HUES48 (cell line): ENCODE measurements around the gene MYO5B.

Experiments used
- H3K27ac ChIP-seq: one replicate; pipeline ENCODE4 v1.7.0; 2013; ENCODE audit warnings: low read depth, low read length, inconsistent platforms
- H3K27me3 ChIP-seq: 2 replicates; pipeline ENCODE4 v1.6.1; 2013; ENCODE audit warnings: mild to moderate bottlenecking, low read length; ENCODE audit not compliant: control insufficient read depth, insufficient read depth
- H3K36me3 ChIP-seq: 2 replicates; pipeline ENCODE4 v1.6.1; 2013; ENCODE audit warnings: low read length; ENCODE audit not compliant: control insufficient read depth, insufficient read depth
- H3K4me1 ChIP-seq: 2 replicates; pipeline ENCODE4 v1.6.1; 2013; ENCODE audit warnings: mild to moderate bottlenecking, low read length; ENCODE audit not compliant: control insufficient read depth, insufficient read depth
- H3K4me3 ChIP-seq: 2 replicates; pipeline ENCODE4 v1.5.1; 2013; ENCODE audit warnings: mild to moderate bottlenecking, low read depth, low read length
- H3K9ac ChIP-seq: 2 replicates; pipeline ENCODE4 v1.6.1; 2013; ENCODE audit warnings: mild to moderate bottlenecking, low read depth, low read length, moderate library complexity
- H3K9me3 ChIP-seq: 2 replicates; pipeline ENCODE4 v1.6.1; 2013; ENCODE audit warnings: low read length; ENCODE audit not compliant: control insufficient read depth, insufficient read depth

The MYO5B gene

GRCh38 chr18:50188652-50189051 is 6.3 kb downstream of the MYO5B start:
- Histone ChIP-seq H3K9me3 (no peaks in the 10 kb centered on the region), H3K4me3 (no peak overlapping the region), H3K4me1 (0 out of 2 replicates have a peak, but pooled peaks cover 5% of the 10 kb centered on the region), H3K27me3 (peaks cover 30% of the 10 kb centered on the region), H3K27ac (no peak overlapping the region), H3K9ac (no peak overlapping the region), H3K36me3 (no peaks in the 10 kb centered on the region)

- Histone ChIP-seq H3K4me3 (no peak overlapping the region), H3K27ac (no peak overlapping the region), H3K27me3 (peaks cover 20% of the 10 kb centered on the region), H3K4me1 (peaks cover 3% of the 10 kb centered on the region; the same call in 1 of the 2 replicates), H3K36me3 (no peaks in the 10 kb centered on the region), H3K9me3 (no peaks in the 10 kb centered on the region), H3K9ac (no peak overlapping the region)
These were observed 7.3 kb downstream of the MYO5B start for GRCh38 chr18:50187659-50188058.

- H3K36me3 ChIP-seq = no peaks in the 10 kb centered on the region
- H3K9ac ChIP-seq = no peak overlapping the region
- H3K27ac ChIP-seq = no peak overlapping the region
- H3K4me1 ChIP-seq = peaks cover 3% of the 10 kb centered on the region; the same call in 1 of the 2 replicates
- no peak overlapping the region for H3K4me3 ChIP-seq
- H3K9me3 ChIP-seq = no peaks in the 10 kb centered on the region
- peaks cover 8% of the 10 kb centered on the region for H3K27me3 ChIP-seq
These were observed 8.6 kb downstream of the MYO5B start for GRCh38 chr18:50186385-50186784.

GRCh38 chr18:50183556-50183955 is 11.4 kb downstream of the MYO5B start:
- no peaks in the 10 kb centered on the region for H3K27me3 ChIP-seq
- H3K4me3 ChIP-seq = no peak overlapping the region
- H3K9me3 ChIP-seq = no peaks in the 10 kb centered on the region
- H3K36me3 ChIP-seq = no peaks in the 10 kb centered on the region
- H3K27ac ChIP-seq = no peak overlapping the region
- peaks cover 3% of the 10 kb centered on the region; the same call in 1 of the 2 replicates for H3K4me1 ChIP-seq
- H3K9ac ChIP-seq = no peak overlapping the region

GRCh38 chr18:50182511-50182910 is 12.4 kb downstream of the MYO5B start:
- H3K9ac ChIP-seq = no peak overlapping the region
- H3K4me1 ChIP-seq = peaks cover 3% of the 10 kb centered on the region; the same call in 1 of the 2 replicates
- no peaks in the 10 kb centered on the region for H3K9me3 ChIP-seq
- no peaks in the 10 kb centered on the region for H3K27me3 ChIP-seq
- no peak overlapping the region for H3K27ac ChIP-seq
- H3K4me3 ChIP-seq = no peak overlapping the region
- no peaks in the 10 kb centered on the region for H3K36me3 ChIP-seq

GRCh38 chr18:50181590-50181989 is 13.4 kb downstream of the MYO5B start:
- Histone ChIP-seq H3K36me3 (no peaks in the 10 kb centered on the region), H3K27me3 (no peaks in the 10 kb centered on the region), H3K4me3 (no peak overlapping the region), H3K9ac (no peak overlapping the region), H3K27ac (no peak overlapping the region), H3K4me1 (peaks cover 3% of the 10 kb centered on the region; the same call in 1 of the 2 replicates), H3K9me3 (no peaks in the 10 kb centered on the region)

- no peak overlapping the region for H3K4me3 ChIP-seq
- H3K36me3 ChIP-seq = no peaks in the 10 kb centered on the region
- H3K4me1 ChIP-seq = peaks cover 3% of the 10 kb centered on the region; the same call in 1 of the 2 replicates
- H3K9ac ChIP-seq = no peak overlapping the region
- no peaks in the 10 kb centered on the region for H3K9me3 ChIP-seq
- no peak overlapping the region for H3K27ac ChIP-seq
- H3K27me3 ChIP-seq = no peaks in the 10 kb centered on the region
These were observed 15.5 kb downstream of the MYO5B start for GRCh38 chr18:50179465-50179864.

- H3K9ac ChIP-seq = no peak overlapping the region
- H3K36me3 ChIP-seq = no peaks in the 10 kb centered on the region
- no peaks in the 10 kb centered on the region for H3K9me3 ChIP-seq
- H3K4me3 ChIP-seq = no peak overlapping the region
- no peak overlapping the region for H3K27ac ChIP-seq
- no peaks in the 10 kb centered on the region for H3K27me3 ChIP-seq
- H3K4me1 ChIP-seq = no peaks in the 10 kb centered on the region
These were observed 17.5 kb downstream of the MYO5B start for GRCh38 chr18:50177294-50177992.

GRCh38 chr18:50172367-50172766 is 22.6 kb downstream of the MYO5B start:
- Histone ChIP-seq H3K27ac (no peak overlapping the region), H3K9me3 (no peaks in the 10 kb centered on the region), H3K36me3 (no peaks in the 10 kb centered on the region), H3K9ac (no peak overlapping the region), H3K4me3 (no peak overlapping the region), H3K27me3 (no peaks in the 10 kb centered on the region), H3K4me1 (no peaks in the 10 kb centered on the region)

GRCh38 chr18:50171406-50171805 is 23.5 kb downstream of the MYO5B start:
- H3K27ac ChIP-seq = no peak overlapping the region
- H3K27me3 ChIP-seq = no peaks in the 10 kb centered on the region
- no peak overlapping the region for H3K9ac ChIP-seq
- H3K36me3 ChIP-seq = no peaks in the 10 kb centered on the region
- H3K4me1 ChIP-seq = no peaks in the 10 kb centered on the region
- H3K4me3 ChIP-seq = no peak overlapping the region
- no peaks in the 10 kb centered on the region for H3K9me3 ChIP-seq

GRCh38 chr18:50170004-50170403 is 24.9 kb downstream of the MYO5B start:
- Histone ChIP-seq H3K27me3 (no peaks in the 10 kb centered on the region), H3K9me3 (no peaks in the 10 kb centered on the region), H3K27ac (no peak overlapping the region), H3K9ac (no peak overlapping the region), H3K4me1 (no peaks in the 10 kb centered on the region), H3K36me3 (no peaks in the 10 kb centered on the region), H3K4me3 (no peak overlapping the region)
